ENCODE measurements around the gene ANO9.
"Not testable (repeated sequence)": the region's sequence is repeated elsewhere in the genome, so short reads cannot be mapped to it uniquely, and the experiment has no call there.

The ANO9 gene

DNA sequence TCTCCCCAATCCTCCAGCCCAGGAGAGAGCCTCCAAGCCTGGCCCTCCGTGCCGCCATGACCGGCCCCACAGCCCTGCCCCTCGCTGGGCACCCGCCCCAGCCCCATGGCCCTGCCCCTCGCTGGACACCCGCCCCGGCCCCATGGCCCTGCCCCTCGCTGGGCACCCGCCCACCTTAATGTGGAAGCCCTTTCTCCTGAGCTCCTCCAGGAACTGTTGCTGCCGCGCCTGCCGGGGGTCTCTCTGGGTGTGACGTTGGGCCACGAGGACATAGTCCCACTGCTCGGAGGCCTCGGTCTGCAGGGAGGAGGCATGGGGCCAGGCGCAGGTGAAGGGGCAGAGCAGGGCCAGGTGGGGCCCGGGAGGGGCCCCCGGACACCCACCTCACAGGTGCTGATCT is 8.2 kb downstream of the ANO9 start:
- DNase-seq = no peak

DNA sequence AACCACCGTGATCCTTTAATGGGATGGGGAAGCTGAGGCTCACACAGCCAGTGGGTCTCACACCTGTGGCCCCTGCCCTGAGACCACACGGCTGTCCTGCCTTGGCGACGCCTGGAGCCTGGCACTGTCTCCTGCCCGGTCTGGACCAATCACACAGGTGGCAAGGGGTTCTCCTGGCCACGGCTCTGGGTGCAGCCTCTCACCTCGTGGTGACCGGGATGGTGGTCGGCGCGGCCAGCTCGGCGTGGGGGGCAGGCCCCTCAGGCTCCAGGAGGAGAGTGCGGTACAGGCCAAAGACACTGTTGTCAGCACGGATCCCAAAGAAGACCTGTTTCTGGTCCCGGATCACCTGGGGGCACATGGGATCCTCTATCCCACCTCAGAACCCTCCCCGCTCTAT is 8.7 kb downstream of the ANO9 start:
- no peak for DNase-seq

DNA sequence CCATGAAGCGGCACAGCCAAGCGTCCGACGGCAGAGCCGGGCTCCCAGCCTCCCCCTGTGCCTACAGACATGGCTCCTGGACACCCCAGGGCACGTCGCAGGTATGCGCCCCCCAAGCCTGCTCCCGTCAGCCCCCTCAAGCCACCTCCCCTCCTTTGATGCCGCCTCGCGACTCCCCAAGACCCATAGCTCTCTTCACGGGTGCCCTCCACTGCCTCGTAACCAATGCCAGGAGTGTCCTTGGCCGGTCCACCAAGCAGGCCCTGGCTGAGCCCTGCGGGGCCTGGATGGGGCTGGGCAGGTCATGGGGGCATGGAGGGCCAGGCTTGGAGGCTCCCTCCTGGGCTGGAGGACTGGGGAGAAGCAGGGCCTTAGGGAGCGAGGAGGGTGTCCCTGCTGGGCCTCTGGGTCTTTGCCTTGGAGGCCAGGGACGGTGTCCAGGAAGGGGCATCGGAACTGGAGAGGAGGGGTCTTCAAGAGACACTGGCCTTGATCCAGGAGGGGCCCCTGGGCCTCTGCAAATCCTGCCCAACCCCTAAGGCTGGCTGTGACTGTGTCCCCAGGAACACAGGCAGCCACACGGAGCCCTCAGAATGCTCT is 9.2 kb downstream of the ANO9 start:
- no peak for DNase-seq

DNA sequence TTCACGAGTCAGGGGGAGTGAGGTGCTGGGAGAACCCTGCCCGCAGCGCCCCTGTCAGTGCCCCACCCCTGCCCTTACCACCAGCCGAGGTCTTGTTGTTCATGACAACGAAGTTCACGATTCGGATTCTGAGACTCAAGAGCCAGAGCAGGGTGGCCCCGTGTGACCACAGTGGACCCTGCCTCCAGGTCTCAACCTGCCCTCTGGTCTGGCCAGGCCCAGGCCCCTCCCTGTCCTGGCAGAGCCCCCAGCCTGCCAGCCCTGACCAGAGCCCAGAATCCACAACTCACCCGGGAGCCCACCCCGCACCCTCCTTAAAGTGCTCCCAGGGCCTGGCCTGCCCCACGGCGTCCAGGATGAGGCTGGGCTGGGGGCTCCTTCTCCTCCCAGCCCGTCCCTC is 9.9 kb downstream of the ANO9 start:
- DNase-seq = no peak

DNA sequence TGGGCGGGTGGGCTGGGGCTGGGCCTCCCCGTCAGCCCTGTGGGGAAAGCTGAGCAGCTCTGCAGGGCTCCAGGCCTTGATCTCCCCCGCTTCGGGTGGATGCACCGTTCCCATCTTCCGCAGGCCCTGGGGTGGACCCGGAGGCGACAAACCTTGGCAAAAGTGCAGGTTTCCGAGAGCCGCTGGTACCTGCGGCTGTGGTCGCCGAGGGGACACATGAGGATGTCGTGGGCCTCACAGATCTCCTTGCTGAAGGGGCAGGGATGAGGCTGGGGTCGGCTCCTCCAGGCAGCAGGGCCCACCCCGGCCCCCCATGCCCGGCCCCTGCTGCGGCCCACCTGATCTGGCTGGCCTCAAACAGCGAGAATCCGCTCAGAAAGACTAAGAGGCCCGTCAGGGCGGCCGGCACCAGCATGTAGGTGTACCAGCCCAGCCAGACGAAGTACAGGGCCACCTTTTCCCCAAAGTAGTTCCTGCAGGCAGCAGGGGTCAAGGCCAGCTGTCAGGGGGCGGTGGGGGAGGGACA is 11.8 kb downstream of the ANO9 start:
- DNase-seq = no peak

DNA sequence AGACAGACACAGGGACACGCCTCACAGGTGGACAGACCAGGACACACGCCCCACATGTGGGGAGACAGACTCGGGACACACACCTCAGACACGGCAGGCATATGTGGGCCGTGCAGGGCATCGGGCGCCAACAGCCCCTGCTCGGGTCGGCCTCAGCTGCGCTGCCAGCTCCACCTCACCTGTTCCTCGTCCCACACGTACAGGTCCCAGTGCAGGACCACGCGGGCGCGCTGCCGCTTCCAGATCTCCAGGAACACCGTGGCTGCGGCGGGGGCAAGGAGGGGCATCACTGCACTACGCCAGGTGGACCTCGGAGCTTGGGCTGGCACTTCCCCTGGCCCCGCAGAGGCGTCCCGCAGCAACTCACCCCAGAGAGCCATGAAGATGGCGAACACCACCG is 12.4 kb downstream of the ANO9 start:
- DNase-seq = no peak

DNA sequence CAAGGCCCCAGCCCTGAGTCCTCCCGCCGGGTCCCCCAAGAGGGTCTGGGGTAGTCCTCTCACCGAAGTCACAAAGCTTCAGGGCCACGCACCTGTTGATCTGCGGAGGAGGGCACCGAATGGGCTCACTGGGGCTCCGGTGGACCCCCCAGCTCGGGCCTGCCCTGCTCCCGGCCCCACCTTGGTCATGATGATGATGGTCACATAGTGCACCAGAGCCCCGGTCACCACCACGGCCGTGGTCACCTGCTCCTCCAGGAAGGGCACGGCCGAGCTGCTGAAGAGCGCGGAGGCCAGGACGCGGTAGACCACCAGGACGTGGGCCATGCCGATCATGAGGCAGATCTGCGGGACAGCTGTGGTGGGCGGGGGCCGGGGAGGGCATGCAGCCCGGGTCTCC is 13.5 kb downstream of the ANO9 start:
- DNase-seq = no peak

DNA sequence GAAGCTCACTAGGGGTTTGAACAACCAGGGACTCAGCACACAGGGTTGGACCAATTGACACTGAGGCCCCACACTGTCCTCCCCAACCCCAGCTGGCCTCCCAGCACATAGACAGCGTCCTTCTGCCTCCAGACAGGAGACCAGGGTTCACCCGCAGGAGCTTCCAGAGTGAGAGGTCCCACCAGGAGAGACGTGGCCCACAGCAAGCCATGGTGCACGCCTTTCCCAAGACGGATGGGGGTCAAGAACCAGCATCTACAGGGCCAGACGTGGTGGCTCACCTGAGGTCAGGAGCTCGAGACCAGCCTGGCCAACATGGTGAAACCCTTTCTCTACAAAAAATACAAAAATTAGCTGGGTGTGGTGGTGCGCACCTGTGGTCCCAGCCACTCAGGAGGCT is 15.0 kb downstream of the ANO9 start:
- DNase-seq = no peak

DNA sequence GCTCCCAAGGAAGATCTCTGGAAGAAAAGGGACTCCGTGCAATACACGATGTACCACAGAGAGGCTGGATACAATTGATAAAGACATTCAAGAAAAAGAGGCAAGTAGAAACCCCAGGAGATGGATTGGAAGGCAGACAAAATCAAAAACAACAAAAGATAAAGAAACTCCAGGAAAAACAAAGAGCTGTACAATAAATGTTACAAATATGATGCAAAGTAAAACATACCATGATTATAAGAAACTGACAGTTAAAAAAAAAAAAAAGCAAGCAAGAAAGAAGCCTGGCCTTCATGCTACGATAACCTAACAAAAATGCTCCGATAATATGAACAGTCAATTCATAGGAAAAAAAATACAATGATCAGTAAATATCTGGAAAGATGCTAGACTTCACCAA is 16.5 kb downstream of the ANO9 start:
- DNase-seq = no peak

DNA sequence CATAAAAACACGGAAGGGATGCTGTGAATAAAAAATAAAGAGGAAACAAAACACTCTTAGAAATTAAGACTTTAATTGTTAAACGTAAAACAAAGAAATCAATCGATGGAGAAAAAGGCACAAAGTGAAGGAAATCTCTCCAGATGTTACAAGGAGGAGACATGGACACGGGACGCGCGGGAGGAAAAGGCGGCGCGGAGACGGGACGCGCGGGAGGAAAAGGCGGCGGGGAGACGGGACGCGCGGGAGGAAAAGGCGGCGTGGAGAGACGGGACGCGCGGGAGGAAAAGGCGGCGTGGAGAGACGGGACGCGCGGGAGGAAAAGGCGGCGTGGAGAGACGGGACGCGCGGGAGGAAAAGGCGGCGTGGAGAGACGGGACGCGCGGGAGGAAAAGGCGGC is 17.0 kb downstream of the ANO9 start:
- not testable (repeated sequence) for DNase-seq

DNA sequence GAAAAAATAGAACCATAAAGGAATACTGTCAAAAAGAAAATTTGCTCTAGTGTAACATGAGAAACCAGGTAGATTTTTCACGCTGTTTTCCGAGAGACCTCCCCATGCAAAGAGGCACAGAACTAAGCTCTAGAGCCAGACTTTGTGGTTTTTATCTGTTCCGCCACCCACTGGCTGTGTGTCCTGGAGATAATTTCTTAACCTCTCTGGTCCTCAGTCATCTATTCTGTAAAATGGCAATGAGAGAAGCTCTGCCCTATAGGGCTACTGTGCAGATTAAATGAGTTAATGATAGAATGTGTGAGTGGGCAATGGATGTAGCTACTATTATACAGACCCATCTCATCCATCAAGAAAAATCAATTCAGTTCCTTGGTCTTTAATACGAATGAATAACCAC is 17.6 kb downstream of the ANO9 start:
- DNase-seq = no peak

DNA sequence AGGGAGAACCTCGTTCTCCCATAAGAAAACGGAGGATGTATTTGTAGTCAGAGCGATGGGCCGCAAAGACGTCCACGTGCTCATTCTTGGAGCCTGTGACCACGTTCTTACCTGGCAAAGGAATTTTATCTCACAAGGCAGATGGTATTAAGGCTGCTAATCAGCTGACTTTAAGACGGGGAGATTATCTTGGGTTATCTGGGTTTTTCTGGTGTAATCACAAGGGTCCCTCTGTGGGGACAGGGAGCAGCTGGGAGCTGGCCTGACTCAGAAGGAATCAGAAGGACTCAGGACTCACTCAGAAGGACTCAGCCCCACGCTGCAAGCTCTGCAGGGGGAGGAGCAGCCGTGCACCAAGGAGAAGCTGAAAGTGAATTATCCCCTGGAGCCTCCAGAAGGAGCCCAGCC is 19.6 kb downstream of the ANO9 start:
- DNase-seq = no peak

DNA sequence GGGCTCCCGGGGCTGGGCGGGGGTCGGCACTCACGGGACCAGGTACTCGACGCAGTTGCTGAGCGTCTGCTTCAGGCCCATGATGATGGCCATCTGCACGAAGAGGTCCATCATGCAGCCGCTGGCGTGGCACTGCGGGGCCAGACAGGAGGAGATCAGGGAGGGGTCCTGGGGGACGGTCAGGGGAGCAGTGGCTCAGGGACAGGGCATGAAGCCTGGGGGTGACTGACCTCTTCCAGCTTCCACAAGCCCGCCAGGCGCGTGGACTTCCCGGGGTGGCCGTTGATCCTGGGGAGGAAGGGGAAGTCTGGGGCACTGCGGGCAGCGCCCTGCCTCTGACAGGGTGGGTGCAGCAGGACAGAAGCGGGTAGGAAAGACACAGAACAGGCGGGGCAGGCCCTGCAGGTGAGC is 20.9 kb downstream of the ANO9 start:
- DNase-seq = no peak

DNA sequence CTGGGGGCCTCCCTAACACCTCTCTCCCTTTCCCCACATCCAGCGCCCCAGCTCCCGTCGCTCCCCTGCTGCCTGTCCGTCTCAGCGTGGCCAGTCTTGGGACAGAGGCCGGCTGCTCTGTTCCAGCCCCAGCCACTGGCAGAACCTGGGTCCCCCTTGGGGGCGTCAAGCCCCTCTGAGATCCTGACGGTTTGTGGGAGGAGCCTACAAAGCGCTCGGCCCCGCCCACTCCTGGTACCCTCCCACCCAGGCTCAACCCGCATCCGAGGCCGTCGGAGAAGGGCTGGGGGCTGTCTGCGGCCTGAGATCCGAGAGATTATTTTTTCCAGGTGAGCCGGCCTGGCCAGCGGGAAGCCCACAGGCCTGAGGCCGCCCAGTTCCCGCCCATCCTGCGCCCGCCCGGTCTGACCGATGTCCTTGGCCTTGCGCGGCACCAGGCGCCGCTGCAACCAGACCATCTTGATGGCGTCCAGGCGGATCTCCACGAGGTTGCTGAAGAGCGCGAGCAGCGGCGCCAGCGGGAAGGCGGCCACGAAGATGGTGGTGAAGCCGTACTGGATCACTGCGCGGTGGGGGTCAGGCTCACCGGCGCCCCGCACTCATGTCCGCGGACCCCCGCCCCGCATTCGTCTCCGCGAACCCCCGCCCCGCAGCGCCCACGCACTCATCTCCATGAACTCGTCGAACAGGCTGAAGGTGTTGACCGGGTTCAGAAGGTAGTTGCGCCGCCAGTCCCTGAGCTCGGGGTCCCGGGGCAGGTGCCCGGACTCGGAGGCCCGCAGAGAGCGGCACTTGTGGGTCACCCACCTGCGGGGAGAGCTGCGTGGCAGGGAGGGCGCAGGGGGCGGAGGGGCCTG is 21.5 kb downstream of the ANO9 start:
- DNase-seq = no peak

DNA sequence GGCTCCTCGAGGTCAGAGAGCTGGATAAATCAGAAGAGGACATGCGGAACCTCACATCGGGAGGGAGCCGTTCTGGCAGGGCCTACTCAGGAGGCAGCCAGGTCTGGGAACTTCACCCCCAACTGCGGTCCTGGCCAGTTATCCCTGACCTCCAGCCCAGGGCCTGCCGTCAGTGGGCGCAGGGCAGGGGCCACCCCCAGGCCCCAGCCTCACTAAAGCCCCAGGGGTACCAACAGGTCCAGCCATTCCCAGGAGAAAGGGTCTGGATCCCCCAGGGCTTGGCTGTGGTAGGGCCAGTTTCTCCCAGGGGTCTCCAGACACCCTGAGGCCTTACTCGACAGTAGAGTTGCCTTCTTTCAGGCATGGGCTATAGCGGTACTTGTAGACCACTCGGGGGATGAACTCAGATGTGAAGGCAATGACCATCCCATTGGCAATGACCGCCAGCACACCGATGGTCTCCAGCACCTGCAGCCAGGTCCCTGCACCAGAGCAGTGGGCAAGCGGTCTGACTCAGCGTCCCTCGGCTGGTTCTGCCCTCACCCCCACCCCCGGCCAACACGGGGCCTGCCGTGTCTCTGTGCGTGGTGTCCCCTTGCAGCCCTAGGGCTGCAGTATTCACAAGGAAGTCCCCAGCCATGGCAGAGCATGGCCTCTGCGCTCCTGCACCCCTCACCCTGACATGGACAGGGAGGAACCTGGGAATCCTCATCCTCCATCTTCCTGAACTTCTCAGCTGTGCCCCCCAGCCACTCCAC is 22.4 kb downstream of the ANO9 start:
- no peak for DNase-seq

DNA sequence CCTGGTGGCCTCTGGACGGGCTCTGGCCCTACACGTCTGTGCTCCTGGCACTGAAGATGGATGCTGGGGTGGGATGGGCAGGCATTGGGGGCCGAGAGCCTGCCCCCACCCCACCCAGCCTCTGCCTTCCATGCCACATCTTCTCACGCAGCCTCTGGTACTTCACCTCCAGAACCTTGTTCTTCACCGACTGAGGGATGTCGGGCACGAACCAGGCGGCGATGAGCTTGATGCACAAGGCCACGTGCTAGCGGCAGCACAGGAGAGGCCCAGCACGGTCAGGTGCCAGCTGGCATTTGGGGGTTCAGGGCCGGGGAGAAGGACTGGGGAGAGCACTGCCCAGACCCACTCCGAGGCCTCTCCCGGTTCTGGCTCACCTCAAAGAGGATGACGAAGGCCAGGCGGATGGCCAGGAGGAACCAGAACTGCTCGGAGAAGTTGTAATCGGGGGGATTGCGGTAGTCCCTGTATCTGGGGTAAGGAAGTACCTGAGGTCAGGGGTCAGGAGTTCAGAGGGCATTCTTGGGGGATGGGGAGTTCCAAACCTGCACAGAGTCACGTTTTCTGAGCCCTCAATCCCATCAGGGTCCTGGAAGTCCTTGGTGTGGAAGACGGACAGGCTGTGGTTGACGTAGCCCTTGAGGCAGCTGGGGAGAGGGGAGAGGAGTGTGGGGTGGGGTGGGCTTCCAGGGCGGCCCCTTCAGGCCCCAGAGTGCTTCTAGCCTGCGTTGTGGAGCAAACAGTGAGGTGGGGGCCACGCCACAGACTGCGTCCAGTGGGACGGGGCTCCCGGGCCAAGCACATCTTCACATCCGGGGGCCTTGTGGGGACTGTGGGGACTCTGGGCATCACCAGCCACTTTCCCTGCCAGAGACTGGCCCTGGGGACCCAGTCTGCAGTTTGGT is 23.2 kb downstream of the ANO9 start:
- DNase-seq = no peak

DNA sequence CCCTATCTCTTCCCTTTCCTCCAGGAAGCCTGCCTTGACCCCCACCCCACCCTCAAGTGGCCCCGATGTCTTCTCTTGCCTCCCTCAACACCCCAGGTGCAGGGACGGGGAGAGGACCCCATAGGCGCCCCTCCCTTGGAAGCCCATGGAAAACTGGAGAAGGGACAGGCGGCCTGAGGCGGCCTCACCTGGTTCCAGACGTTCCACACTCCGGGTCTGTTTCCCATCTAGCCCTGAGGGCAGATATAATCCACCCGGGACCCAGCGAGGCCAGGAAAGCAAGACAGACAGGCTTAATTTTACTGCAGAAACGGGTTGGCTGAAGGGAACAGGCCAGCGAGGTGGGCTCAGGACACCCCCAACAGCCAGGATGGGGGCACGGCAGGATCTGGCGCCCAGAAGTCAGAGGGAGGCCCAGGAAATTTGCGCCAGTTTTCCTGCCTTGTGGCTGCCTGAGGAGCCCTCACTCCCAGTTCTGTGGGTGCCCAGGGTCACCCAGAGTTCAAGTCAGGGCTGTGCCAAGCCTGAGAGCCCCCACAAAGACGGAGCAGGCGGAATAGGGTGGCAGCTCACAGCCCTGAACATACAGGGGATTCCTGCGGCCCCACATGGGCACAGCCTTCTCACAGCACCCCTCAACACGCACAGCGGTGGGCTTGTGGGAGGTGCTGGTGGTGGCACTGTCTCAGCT is 24.0 kb downstream of the ANO9 start:
- DNase-seq = no peak

DNA sequence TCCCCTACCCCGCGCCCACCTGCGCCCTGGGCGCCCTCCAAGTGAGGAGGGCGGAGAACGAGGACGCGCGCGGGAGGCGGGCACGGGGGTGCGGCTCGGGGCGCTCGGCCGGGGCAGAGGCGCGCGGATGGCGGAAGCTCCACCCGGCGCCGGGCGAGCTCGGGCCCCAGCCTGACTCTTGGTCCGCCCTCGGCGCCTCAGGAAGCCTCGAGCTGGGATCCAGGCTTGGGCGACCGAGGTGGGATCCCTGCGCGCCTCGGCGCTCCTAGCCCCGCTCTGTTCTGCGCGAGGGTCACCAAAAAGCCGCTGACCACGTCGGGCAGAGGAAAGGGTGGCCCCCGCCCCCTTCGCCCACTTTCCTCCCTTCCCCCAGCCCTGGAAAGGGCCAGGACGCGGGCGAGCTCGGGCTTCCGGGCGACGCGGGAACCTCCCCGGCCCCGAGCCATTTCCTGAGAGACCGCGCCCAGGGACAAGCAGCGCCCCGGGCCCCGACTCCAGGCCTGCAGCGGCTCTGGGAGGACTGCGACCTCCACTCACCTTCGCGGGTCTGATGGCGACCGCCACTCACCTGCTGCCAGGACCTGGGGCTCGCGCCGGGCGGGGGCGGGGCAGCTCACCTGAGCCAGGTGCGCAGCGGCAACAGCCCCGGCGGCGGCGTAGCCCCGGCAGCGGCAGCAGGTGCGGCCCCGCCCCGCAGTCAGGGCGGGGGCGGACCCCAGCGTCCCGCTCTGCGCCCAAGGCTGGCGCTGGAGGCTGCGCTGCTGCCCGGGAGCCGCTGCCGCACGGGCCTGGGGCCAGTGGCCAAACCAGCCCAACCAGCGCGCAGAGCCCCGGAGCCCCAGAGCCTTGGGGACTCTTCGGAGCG is 24.8 kb downstream of the ANO9 start:
- peak; percentile 51 for DNase-seq

DNA sequence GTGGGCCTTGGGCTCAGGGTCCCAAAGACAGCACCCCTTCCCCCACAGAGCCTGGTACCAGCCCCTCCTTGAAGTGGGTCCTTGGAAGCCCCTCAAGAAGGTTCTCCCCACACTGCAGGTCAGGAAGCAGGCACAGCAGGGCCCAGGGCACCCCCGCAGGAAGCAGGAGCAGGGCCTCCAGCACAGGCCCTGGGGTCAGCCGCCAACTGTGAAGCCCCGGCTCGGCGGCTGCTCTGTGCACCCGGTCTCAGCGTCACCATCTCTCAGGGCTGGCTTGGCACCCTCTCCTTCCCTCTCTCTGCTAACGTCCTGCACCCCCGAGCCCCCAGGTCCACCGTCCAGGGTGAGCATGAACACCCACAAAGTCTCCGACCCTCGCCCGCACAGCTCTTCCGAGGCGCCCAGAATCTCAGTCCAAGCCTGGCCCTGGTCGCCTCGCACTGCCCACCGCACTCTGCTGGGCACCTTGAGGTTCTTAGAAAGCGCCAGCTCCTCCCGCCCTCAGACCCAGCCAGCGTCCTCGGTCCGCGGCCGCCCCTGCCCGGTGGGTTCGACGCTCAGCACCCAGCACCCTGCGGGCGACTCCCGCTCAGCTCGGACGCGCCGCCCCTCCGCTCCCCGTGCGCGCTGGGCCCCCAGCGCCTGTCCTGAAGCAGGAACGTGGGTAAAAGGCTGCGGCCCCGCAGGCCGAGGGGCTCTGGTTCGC is 25.6 kb downstream of the ANO9 start:
- DNase-seq = no peak

DNA sequence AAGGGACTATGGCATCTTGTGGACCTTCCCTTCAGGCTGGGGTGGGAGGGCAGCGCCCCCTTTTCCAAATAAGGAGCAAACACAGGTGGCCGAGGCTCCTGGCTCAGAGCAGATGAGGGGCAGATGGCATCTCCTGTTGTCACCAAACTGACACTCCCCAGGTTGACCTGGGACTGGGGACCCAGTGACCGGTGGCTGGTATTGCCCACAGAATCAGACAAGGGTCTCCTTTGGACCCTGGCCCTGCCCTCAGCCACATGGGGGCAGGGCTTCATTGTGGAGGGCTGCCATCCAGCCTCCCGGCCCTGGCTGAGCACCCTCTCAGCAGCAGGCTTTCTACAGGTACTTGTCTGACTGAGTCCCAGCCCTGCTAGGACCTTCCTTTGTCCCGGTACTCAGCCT is 26.2 kb downstream of the ANO9 start:
- DNase-seq = no peak
